HG02588 (cell line): ENCODE data around the gene PALD1.

Experiments
- ATAC-seq: cut with Tn5 transposase; IDR thresholded peaks from one replicate; pipeline ENCODE4 v1.9.1; 2021; ENCODE audit warnings: mild to moderate bottlenecking, moderate library complexity; ENCODE audit not compliant: unreplicated experiment

Gene PALD1

GRCh38 chr10:70534281-70534680 is 55.7 kb downstream of the PALD1 start:
- no peak for ATAC-seq

- ATAC-seq: no peak
Observed at GRCh38 chr10:70535001-70535400, 56.4 kb downstream of the PALD1 start.

GRCh38 chr10:70535451-70535850 is 56.9 kb downstream of the PALD1 start:
- no peak for ATAC-seq

- no peak for ATAC-seq
Observed at GRCh38 chr10:70536196-70536861, 57.8 kb downstream of the PALD1 start.

- no peak for ATAC-seq
Observed at GRCh38 chr10:70537398-70538194, 59.0 kb downstream of the PALD1 start.

GRCh38 chr10:70538195-70538520 is 59.6 kb downstream of the PALD1 start:
- no peak for ATAC-seq

- ATAC-seq: no peak
Observed at GRCh38 chr10:70538731-70539338, 60.3 kb downstream of the PALD1 start.

- ATAC-seq: no peak
Observed at GRCh38 chr10:70539471-70539870, 60.9 kb downstream of the PALD1 start.

DNA sequence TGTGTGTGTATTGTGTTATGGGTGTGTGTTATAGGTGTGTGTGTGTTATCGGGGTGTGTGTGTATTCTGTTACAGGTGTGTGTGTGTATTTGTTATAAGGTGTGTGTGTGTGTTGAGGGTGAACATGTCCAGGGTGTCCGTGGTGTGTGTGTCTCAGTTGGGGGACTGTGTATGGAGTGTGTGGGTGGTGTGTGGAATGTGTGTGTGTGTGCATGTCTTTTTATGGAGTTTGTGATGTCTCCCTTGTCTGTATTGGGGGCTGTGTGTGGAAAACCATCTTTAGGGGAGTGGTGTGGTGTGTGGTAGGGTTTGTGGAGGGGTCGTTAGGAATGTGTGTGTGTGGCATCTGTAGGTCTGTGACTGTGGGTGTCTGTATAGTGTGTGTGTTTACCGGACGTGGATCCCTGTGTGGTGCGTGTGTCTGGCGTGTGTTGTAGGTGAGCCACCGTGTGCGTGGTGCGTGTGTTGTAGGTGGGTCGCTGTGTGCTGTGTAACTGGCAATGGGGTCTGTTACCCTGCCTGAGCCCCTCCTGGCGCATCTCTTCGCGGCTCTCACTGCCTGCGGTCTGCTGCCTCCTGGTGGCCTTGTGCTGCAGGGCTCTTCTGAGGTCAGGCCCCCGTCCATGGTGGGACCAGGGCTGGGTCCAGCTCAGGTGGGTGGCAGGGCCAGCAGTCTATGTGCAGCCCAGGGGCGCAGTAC is 61.7 kb downstream of the PALD1 start:
- ATAC-seq: no peak

DNA sequence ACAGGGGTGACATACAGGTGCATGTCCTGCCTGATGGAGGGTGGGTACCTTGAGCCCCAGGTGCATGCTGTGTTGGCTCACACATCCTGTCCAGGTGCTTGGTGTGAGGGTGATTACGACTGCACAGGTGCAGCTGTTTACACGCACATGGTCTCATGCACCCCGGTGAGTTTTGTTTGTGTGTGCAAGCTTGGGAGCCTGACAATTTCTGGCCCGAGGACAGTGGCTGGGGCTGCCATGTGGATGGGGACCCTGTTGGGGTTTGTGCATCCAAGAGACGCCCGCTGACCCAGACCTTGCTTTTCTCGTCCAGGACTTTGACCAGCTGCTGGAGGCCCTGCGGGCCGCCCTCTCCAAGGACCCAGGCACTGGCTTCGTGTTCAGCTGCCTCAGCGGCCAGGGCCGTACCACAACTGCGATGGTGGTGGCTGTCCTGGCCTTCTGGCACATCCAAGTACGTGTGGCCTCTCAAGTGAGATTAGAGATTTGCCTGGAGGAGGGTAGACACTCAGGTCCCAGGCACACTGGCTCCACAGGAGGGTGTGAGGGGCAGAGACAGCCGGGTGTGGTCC is 62.3 kb downstream of the PALD1 start:
- no peak for ATAC-seq

DNA sequence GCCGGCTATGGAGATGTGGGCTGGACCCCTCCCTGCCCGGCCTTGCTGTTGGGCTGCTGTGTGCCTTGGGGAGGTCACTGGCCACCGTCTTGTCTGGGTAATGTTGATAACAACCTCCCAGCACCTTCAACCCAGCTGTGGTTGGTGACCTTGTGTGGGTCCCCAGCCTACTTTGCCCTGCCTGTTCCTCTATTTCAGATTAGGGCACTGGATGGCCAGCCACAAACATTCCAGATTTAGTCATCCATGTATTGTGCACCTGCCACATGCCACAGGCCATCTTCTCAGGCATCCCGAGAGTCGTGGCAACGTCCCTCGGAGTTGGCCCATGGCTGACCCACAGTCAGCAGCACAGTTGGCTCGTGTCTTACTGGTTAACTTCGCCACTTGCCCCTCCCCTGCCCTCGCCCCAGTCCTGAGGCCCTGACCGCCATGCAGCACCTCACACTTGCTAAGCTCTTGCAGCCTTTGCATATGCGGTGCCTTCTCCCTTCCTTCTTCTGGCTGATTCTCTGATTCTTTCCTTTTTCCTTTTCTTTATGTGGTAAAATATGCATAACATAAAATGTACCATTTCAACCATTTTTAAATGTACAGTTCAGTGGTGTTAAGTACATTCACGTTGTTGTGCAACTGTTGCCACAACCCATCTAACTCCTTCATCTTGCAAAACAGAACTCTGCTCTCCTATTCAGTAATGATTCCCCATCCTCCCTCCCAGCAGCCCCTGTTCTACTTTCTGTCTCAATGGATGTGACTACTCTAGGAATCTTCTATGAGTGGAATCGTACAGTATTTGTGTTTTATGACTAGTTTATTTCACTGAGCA is 63.4 kb downstream of the PALD1 start:
- ATAC-seq: no peak

DNA sequence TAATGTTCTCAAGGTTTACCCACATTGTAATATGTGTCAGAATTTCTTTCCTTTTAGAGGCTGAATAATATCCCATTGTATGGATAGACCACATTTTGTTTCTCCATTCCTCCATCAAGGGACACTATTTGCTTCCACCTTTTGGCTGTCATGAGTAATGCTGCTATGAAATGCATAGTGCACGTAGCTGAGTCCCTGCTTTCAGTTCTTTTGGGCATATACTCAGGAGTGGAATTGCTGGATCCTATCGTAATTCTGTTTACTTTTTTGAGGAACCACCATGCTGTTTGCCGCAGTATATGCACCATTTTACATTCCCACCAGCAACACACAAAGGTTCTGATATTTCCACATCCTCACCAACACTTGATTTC is 64.0 kb downstream of the PALD1 start:
- ATAC-seq: no peak

- ATAC-seq: no peak
Observed at GRCh38 chr10:70543911-70544310, 65.3 kb downstream of the PALD1 start.

DNA sequence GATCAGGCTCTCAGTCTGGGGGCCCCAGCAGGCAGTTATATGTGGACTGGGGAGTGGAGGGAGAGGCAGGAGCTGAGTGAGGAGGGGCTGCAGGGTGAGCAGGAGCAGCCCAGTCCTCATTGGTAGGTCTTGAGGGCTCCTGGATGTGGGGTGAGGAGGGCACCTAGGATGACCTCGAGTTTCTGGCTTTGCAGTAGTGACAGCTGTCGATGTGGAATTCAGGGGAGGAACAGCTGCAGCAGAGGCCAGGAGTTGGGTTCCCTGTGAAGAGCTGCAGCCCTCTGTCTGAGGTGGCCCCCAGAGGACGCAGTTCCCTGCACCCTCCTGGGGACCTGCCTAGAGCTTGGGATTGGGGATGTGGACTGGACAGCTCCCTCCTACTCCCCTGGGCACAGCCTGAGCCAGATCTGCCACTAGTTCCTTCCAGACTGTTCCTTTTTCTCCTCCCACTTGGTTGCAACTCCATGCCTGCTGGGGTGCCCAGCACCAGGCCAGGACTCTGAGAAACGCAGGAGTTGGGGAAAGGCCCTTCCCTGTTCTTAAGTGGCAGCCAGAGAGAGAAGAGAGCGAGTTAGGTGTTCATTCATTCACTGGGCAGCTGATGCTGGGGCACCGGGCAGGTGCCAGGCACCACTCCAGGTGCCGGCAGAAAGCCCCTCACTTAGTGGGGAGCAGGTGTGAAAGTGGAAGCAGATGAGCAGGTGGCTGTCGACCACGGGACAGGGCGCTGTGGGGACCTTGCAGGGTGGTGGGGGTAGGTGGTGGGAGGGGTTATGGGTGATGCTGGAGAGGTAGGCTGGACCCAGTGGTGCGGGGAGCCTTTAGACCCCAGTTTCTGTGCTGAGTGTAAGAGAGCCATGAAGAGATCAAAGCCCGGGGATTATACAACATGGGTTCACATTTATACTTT is 66.1 kb downstream of the PALD1 start:
- ATAC-seq: no peak

GRCh38 chr10:70546584-70546983 is 68.0 kb downstream of the PALD1 start:
- no peak for ATAC-seq

GRCh38 chr10:70549351-70549961 is 70.9 kb downstream of the PALD1 start:
- no peak for ATAC-seq

GRCh38 chr10:70549962-70550458 is 71.4 kb downstream of the PALD1 start:
- ATAC-seq: no peak

DNA sequence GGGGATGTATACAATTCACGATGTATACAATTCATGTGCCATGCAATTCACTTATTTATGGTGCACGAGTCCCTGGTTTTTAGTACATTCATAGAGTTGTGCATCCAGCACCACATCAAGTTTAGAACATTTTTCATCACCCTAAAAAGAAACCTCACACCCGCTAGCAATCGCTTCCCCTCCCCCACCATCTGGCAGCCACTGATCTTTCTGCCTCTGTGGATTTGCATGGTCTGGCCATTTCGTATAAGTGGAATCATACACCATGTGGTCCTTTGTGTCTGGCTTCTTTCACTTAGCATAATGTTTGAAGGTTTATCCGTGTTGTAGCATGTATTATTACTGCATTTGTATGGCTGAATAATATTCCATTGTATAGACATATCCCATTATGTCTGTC is 71.9 kb downstream of the PALD1 start:
- no peak for ATAC-seq

GRCh38 chr10:70551466-70551865 is 72.9 kb downstream of the PALD1 start:
- no peak for ATAC-seq
